HepG2 (cell line): ENCODE results near the gene SUCLG2. TPM values are rescaled to one million over a fixed set of nuclear protein-coding genes. Genes with fewer than 3 reads are reported as not detected.

Experiments
- ATAC-seq: fragments of 200-7000 bp; cut with Tn5 transposase; 3 replicates; pipeline ENCODE4 v1.9.1; 2020; ENCODE audit warnings: mild to moderate bottlenecking, moderate library complexity
- BruUV-seq: library from RNA; stranded (reverse); fragments of 400-500 nt; replicated peaks from 2 replicates; lab custom pipeline; 2021; lab: Mats Ljungman, UMichigan
- CTCF ChIA-PET: fragments of 300-600 bp; formaldehyde crosslinking; extraction: SDS; loops from one replicate; lab custom pipeline; 2021; ENCODE audit warnings: low total read pairs, inconsistent platforms, low intra/inter-chr PET ratio; lab: Yijun Ruan, JAX
- POLR2A ChIA-PET: fragments of 350-600 bp; sonication (Branson Sonifier 250); formaldehyde crosslinking; loops from one replicate; lab custom pipeline; 2020; ENCODE audit warnings: antibody characterized with exemption, inconsistent platforms; lab: Yijun Ruan, JAX
- DNase-seq: peaks from one replicate; pipeline ENCODE4 v3.0.0-alpha.2; 2015; ENCODE audit warnings: low spot score
- FAIRE-seq: peaks from 3 replicates; lab custom pipeline; 2011; peaks lifted over from hg19 to GRCh38; lab: Jason Lieb, UNC
- H2AFZ ChIP-seq: one replicate; pipeline ENCODE4 v1.6.1; 2011; ENCODE audit warnings: low read length, inconsistent platforms
- H3K27ac ChIP-seq: fragments of 300-600 bp; 3 replicates; pipeline ENCODE4 v1.8.0; 2011; ENCODE audit warnings: mixed run types, mild to moderate bottlenecking, mixed read lengths, low read length, inconsistent platforms; ENCODE audit not compliant: insufficient read depth; ENCODE audit errors: extremely low read length
- H3K27me3 ChIP-seq, 2 experiments: fragments of 200-600 bp in 1 of 2; 2 replicates in 1 of 2; 3 replicates in 1 of 2; pipeline versions ENCODE4 v1.6.0 to v1.8.0; 2011; ENCODE audit warnings: low read length in 2 of 2, mild to moderate bottlenecking in 2 of 2, moderate library complexity in 2 of 2, inconsistent platforms in 1 of 2; ENCODE audit not compliant: insufficient read depth in 2 of 2, control insufficient read depth in 1 of 2
- H3K36me3 ChIP-seq, 2 experiments: fragments of 200-600 bp in 1 of 2; replicated peaks in 1 of 2; 2 replicates in 1 of 2; 3 replicates in 1 of 2; pipeline versions ENCODE4 v1.5.1 to v1.8.0; 2011; ENCODE audit warnings: low read length in 2 of 2, inconsistent platforms in 1 of 2; ENCODE audit not compliant: insufficient read depth in 2 of 2, control insufficient read depth in 1 of 2
- H3K4me1 ChIP-seq: 2 replicates; pipeline ENCODE4 v1.5.1; 2012; ENCODE audit warnings: low read length, inconsistent platforms; ENCODE audit not compliant: insufficient read depth
- H3K4me2 ChIP-seq: 2 replicates; pipeline ENCODE4 v1.6.0; 2011; ENCODE audit warnings: low read depth, low read length, inconsistent platforms
- H3K4me3 ChIP-seq, 3 experiments: fragments of 200-600 bp in 1 of 3; sonication (generic), shearing (Covaris generic) in 1 of 3; replicated peaks in 1 of 3; 2 replicates each; pipeline ENCODE4 v1.5.1; 2011 to 2016; ENCODE audit warnings: low read length in 3 of 3, inconsistent platforms in 2 of 3, low read depth in 2 of 3, mild to moderate bottlenecking in 2 of 3, control low read depth in 1 of 3, mixed read lengths in 1 of 3; ENCODE audit not compliant: insufficient read depth in 1 of 3
- H3K79me2 ChIP-seq: one replicate; pipeline ENCODE4 v1.6.1; 2011; ENCODE audit warnings: low read length, inconsistent platforms; ENCODE audit not compliant: insufficient read depth
- H3K9ac ChIP-seq: 2 replicates; pipeline ENCODE4 v1.6.0; 2011; ENCODE audit warnings: mild to moderate bottlenecking, low read depth, low read length, inconsistent platforms; ENCODE audit not compliant: insufficient read depth
- H3K9me3 ChIP-seq: 2 replicates; pipeline ENCODE4 v1.5.1; 2012; ENCODE audit warnings: mild to moderate bottlenecking, low read length
- H4K20me1 ChIP-seq: 2 replicates; pipeline ENCODE4 v1.6.0; 2011; ENCODE audit warnings: inconsistent platforms, mild to moderate bottlenecking, low read length, moderate library complexity; ENCODE audit not compliant: insufficient read depth
- AGO1 ChIP-seq: fragments of 200-400 bp; formaldehyde crosslinking; IDR thresholded peaks from 2 replicates; pipeline ENCODE4 v1.6.1; 2017; ENCODE audit warnings: mild to moderate bottlenecking, low read depth, low read length, moderate library complexity; ENCODE audit not compliant: poor library complexity, severe bottlenecking
- ESRRA ChIP-seq: sonication (generic); formaldehyde crosslinking; IDR thresholded peaks from 2 replicates; pipeline ENCODE4 v1.5.1; 2020; ENCODE audit warnings: mild to moderate bottlenecking, low read depth, missing genetic modification reagents
- KMT2B ChIP-seq: IDR thresholded peaks from 2 replicates; pipeline ENCODE4 v1.6.1; 2016; ENCODE audit warnings: missing genetic modification reagents, missing compliant biosample characterization
- NAIF1 ChIP-seq: sonication (generic); formaldehyde crosslinking; IDR thresholded peaks from 2 replicates; pipeline ENCODE4 v1.5.0; 2020; ENCODE audit warnings: mild to moderate bottlenecking, missing genetic modification reagents, borderline replicate concordance
- RARG ChIP-seq: sonication (generic); formaldehyde crosslinking; IDR thresholded peaks from 2 replicates; pipeline ENCODE4 v1.4.0; 2020; ENCODE audit warnings: low read depth, mild to moderate bottlenecking, missing genetic modification reagents
- THAP7 ChIP-seq: sonication (generic); formaldehyde crosslinking; IDR thresholded peaks from 2 replicates; pipeline ENCODE4 v1.8.1; 2023; ENCODE audit warnings: mild to moderate bottlenecking, missing genetic modification reagents
- ZFX ChIP-seq: sonication (generic); formaldehyde crosslinking; IDR thresholded peaks from 2 replicates; pipeline ENCODE4 v1.4.0; 2020; ENCODE audit warnings: mild to moderate bottlenecking, low read depth, missing genetic modification reagents, moderate library complexity
- ZNF253 ChIP-seq: sonication (generic); formaldehyde crosslinking; IDR thresholded peaks from 2 replicates; pipeline ENCODE4 v1.8.0; 2022; ENCODE audit warnings: mild to moderate bottlenecking, missing genetic modification reagents, borderline replicate concordance
- ZNF562 ChIP-seq: sonication (generic); formaldehyde crosslinking; IDR thresholded peaks from 2 replicates; pipeline ENCODE4 v1.8.0; 2022; ENCODE audit warnings: missing genetic modification reagents, borderline replicate concordance
- ZNF703 ChIP-seq: sonication (generic); formaldehyde crosslinking; IDR thresholded peaks from 2 replicates; pipeline ENCODE4 v1.5.1; 2020; ENCODE audit warnings: missing genetic modification reagents, mild to moderate bottlenecking, moderate library complexity, borderline replicate concordance
- WGBS: methylation state at CpG from one replicate; pipeline ENCODE4 v1.1.6; 2017; ENCODE audit warnings: low lambda C conversion rate; 5-methylcytosine and 5-hydroxymethylcytosine counted together
- in situ Hi-C: cut with HindIII; loops from 2 replicates; pipeline ENCODE4 v1.10.0; 2017; ENCODE audit warnings: low pct_unique_long_range_greater_than_20kb; ENCODE audit not compliant: extremely low pct_ligation_motif_present
- intact Hi-C: fragments of 100-400 bp; cut with micrococcal nuclease; formaldehyde crosslinking; loops from one replicate; pipeline ENCODE4 v1.10.0; 2022; ENCODE audit not compliant: unreplicated experiment
- polyA plus RNA-seq, 8 experiments: library from polyadenylated mRNA; depleted of rRNA in 3 of 8; stranded (reverse) in 7 of 8; unstranded in 1 of 8; fragments of >200 nt; fragmentation: Illumina TruSeq in 4 of 8; extraction: Trizol in 4 of 8; gene quantifications; 2 replicates each; pipeline versions ENCODE4 v1.2.1 to v1.2.3, GENCODE V29; 2011 to 2016; ENCODE audit warnings: low read depth in 4 of 8, missing spikeins in 1 of 8, mixed read lengths in 1 of 8; ENCODE audit not compliant: insufficient read depth in 1 of 8
- total RNA-seq, 5 experiments: library from RNA; depleted of rRNA; stranded (reverse); fragments of >200 nt; fragmentation: Illumina TruSeq; extraction: Trizol; gene quantifications; 2 replicates each; pipeline ENCODE4 v1.2.3, GENCODE V29; 2016; ENCODE audit warnings: low read depth in 1 of 5
- TF ChIP-seq, protein P1 (sequence below): sonication (generic); formaldehyde crosslinking; IDR thresholded peaks from 2 replicates; pipeline ENCODE4 v1.4.0; 2020; ENCODE audit warnings: missing genetic modification reagents
- TF ChIP-seq, protein P2 (sequence below), 2 experiments: sonication (generic) in 1 of 2; formaldehyde crosslinking in 1 of 2; IDR thresholded peaks; 2 replicates each; pipeline versions ENCODE4 v1.6.1 to v1.9.0; 2014 to 2022; ENCODE audit warnings: antibody characterized with exemption in 1 of 2, borderline replicate concordance in 1 of 2, inconsistent platforms in 1 of 2, low read depth in 1 of 2, missing genetic modification reagents in 1 of 2

SUCLG2 gene
- total and polyA plus RNA-seq, 2 of the 13 experiments (the other 11 are each of a cell fraction or from before 2014, with no cell fraction given), result 21.4 to 64.9 TPM

DNA sequence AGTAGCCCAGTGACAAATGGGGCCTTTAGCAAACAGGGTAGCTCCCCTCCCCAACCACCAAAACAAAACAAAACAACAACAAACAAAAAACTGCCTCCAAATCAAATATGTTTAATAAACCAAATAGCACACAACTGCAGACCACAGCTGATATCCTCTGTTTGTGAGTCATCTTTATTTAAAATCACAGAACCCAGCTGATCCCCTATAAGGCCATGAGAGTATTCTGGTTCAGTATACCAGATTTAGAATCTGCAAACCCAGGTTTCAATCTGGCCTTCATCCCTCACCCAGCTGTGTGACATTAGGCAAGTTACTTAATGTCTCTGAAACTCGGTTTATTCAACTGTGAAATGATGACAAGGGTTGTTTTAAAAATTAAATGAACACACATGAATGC, 124.5 kb downstream of the SUCLG2 start:
- FAIRE-seq, result no peak
- H3K27ac ChIP-seq, result no peak overlapping the region
- H3K36me3 ChIP-seq, result peaks cover 2 to 17% of the 10 kb centered on the region in 2 experiments; a peak in 2 of 5 replicates
- ChIA-PET POLR2A (no interaction called here), CTCF (no interaction called here)
- no peak for DNase-seq
- H3K4me2 ChIP-seq, result no peak overlapping the region
- H3K79me2 ChIP-seq, result no peaks in the 10 kb centered on the region
- H3K27me3 ChIP-seq, result no peaks in the 10 kb centered on the region
- H2AFZ ChIP-seq, result no peak overlapping the region
- in situ Hi-C loops, result no loop called here
- no peaks in the 10 kb centered on the region for H4K20me1 ChIP-seq
- no peaks in the 10 kb centered on the region for H3K9me3 ChIP-seq
- ATAC-seq, result no peak
- intact Hi-C loops, result no loop called here
- TF ChIP-seq ESRRA (CRISPR knock-in tag), result no peak
- no peak for TF ChIP-seq ZNF703 (CRISPR knock-in tag)
- no peak for TF ChIP-seq ZNF562 (CRISPR knock-in tag)
- no peak for TF ChIP-seq AGO1
- TF ChIP-seq, protein P1, sequence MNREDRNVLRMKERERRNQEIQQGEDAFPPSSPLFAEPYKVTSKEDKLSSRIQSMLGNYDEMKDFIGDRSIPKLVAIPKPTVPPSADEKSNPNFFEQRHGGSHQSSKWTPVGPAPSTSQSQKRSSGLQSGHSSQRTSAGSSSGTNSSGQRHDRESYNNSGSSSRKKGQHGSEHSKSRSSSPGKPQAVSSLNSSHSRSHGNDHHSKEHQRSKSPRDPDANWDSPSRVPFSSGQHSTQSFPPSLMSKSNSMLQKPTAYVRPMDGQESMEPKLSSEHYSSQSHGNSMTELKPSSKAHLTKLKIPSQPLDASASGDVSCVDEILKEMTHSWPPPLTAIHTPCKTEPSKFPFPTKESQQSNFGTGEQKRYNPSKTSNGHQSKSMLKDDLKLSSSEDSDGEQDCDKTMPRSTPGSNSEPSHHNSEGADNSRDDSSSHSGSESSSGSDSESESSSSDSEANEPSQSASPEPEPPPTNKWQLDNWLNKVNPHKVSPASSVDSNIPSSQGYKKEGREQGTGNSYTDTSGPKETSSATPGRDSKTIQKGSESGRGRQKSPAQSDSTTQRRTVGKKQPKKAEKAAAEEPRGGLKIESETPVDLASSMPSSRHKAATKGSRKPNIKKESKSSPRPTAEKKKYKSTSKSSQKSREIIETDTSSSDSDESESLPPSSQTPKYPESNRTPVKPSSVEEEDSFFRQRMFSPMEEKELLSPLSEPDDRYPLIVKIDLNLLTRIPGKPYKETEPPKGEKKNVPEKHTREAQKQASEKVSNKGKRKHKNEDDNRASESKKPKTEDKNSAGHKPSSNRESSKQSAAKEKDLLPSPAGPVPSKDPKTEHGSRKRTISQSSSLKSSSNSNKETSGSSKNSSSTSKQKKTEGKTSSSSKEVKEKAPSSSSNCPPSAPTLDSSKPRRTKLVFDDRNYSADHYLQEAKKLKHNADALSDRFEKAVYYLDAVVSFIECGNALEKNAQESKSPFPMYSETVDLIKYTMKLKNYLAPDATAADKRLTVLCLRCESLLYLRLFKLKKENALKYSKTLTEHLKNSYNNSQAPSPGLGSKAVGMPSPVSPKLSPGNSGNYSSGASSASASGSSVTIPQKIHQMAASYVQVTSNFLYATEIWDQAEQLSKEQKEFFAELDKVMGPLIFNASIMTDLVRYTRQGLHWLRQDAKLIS, result no peak
- no peak for TF ChIP-seq KMT2B (CRISPR knock-in tag)
- no peak for TF ChIP-seq ZFX (CRISPR knock-in tag)
- no peak for TF ChIP-seq NAIF1 (CRISPR knock-in tag)
- TF ChIP-seq THAP7 (CRISPR knock-in tag), result no peak
- TF ChIP-seq RARG (CRISPR knock-in tag), result no peak
- TF ChIP-seq, protein P2, sequence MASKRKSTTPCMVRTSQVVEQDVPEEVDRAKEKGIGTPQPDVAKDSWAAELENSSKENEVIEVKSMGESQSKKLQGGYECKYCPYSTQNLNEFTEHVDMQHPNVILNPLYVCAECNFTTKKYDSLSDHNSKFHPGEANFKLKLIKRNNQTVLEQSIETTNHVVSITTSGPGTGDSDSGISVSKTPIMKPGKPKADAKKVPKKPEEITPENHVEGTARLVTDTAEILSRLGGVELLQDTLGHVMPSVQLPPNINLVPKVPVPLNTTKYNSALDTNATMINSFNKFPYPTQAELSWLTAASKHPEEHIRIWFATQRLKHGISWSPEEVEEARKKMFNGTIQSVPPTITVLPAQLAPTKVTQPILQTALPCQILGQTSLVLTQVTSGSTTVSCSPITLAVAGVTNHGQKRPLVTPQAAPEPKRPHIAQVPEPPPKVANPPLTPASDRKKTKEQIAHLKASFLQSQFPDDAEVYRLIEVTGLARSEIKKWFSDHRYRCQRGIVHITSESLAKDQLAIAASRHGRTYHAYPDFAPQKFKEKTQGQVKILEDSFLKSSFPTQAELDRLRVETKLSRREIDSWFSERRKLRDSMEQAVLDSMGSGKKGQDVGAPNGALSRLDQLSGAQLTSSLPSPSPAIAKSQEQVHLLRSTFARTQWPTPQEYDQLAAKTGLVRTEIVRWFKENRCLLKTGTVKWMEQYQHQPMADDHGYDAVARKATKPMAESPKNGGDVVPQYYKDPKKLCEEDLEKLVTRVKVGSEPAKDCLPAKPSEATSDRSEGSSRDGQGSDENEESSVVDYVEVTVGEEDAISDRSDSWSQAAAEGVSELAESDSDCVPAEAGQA (IDR thresholded peaks at IDR 0.05; ENCODE audit: low read depth), result no peak
- TF ChIP-seq, protein P2 (CRISPR knock-in tag; IDR thresholded peaks at IDR 0.05; ENCODE audit: borderline replicate concordance), result no peak
- no peak for TF ChIP-seq ZNF253 (CRISPR knock-in tag)
- H3K9ac ChIP-seq, result no peak overlapping the region
- no TSS peak for BruUV-seq
- WGBS, result 97% methylated on average over 1 of the region's 1 CpG
- peaks cover 9% of the 10 kb centered on the region; the same call in 1 of the 2 replicates for H3K4me1 ChIP-seq
- H3K4me3 ChIP-seq, result no peak overlapping the region
